Spleen (tissue), 7 donors: ENCODE measurements around the gene MRPL33.

Experiments
- POLR2A ChIP-seq, 3 donors: fragments of 450-650 bp; IDR thresholded peaks; one replicate each; pipeline ENCODE4 v1.5.1; 2017; ENCODE audit warnings: antibody characterized with exemption in 3 of 3, mild to moderate bottlenecking in 1 of 3
- TF ChIP-seq, protein P1 (sequence below), 11 experiments: fragments of 200-600 bp in 7 of 11; fragments of 450-650 bp in 4 of 11; sonication (generic) in 4 of 11; IDR thresholded peaks in 8 of 11; conservative IDR thresholded peaks in 3 of 11; 1 replicate in 7 of 11; 2 replicates in 4 of 11; pipeline versions ENCODE4 v1.4.0 to v1.8.0; 2016 to 2021; ENCODE audit warnings: antibody characterized with exemption in 11 of 11, inconsistent platforms in 4 of 11, mild to moderate bottlenecking in 1 of 11
- donor health status: DM: no; HTN: no; CAD: no; lungs with moderate emphysema.
- donor health status: DM: no; HTN: no; CAD: no.
- donor health status: DM: no; HTN: no; CAD: no.

DNA sequence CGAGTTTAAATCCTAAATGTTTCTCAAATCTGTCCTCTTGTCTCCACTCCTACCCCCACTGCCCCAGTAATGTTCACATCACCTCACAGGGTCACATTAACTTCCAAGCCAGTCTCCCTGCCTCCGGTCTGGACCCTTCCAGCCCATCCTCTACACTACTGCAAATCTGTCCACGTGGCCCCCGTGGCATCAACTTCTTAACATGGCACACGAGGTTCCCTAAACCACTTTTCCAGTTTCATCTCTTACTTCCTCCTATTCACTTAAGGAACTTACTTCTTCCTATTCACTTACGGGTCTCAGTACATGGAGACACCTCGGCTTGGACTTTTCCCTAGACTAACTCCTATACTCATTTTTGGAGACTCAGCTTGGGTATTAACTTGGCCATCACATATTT is 27.0 kb downstream of the MRPL33 start:
- no peak for TF ChIP-seq POLR2A (IDR thresholded peaks at IDR 0.05)
- TF ChIP-seq, protein P1, sequence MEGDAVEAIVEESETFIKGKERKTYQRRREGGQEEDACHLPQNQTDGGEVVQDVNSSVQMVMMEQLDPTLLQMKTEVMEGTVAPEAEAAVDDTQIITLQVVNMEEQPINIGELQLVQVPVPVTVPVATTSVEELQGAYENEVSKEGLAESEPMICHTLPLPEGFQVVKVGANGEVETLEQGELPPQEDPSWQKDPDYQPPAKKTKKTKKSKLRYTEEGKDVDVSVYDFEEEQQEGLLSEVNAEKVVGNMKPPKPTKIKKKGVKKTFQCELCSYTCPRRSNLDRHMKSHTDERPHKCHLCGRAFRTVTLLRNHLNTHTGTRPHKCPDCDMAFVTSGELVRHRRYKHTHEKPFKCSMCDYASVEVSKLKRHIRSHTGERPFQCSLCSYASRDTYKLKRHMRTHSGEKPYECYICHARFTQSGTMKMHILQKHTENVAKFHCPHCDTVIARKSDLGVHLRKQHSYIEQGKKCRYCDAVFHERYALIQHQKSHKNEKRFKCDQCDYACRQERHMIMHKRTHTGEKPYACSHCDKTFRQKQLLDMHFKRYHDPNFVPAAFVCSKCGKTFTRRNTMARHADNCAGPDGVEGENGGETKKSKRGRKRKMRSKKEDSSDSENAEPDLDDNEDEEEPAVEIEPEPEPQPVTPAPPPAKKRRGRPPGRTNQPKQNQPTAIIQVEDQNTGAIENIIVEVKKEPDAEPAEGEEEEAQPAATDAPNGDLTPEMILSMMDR (IDR thresholded peaks at IDR 0.05 in 8 of 11, conservative IDR thresholded peaks at IDR 0.05 in 3 of 11): no peak
